D721Med (cell line): ENCODE results near the gene SMOC2.

Source experiments
- DNase-seq: peaks from one replicate; pipeline ENCODE4 v3.0.0; 2011; ENCODE audit warnings: low spot score; ENCODE audit not compliant: insufficient read length
- FAIRE-seq: peaks from 2 replicates; lab custom pipeline; 2011; peaks lifted over from hg19 to GRCh38; lab: Jason Lieb, UNC
- TF ChIP-seq, protein P1 (sequence below): IDR thresholded peaks from 2 replicates; pipeline ENCODE4 v1.5.1; 2012; ENCODE audit warnings: mild to moderate bottlenecking, control low read depth; ENCODE audit not compliant: insufficient read depth; ENCODE audit errors: missing control alignments

Gene SMOC2

GRCh38 chr6:168624948-168625347, 184.0 kb downstream of the SMOC2 start:
- TF ChIP-seq, protein P1, sequence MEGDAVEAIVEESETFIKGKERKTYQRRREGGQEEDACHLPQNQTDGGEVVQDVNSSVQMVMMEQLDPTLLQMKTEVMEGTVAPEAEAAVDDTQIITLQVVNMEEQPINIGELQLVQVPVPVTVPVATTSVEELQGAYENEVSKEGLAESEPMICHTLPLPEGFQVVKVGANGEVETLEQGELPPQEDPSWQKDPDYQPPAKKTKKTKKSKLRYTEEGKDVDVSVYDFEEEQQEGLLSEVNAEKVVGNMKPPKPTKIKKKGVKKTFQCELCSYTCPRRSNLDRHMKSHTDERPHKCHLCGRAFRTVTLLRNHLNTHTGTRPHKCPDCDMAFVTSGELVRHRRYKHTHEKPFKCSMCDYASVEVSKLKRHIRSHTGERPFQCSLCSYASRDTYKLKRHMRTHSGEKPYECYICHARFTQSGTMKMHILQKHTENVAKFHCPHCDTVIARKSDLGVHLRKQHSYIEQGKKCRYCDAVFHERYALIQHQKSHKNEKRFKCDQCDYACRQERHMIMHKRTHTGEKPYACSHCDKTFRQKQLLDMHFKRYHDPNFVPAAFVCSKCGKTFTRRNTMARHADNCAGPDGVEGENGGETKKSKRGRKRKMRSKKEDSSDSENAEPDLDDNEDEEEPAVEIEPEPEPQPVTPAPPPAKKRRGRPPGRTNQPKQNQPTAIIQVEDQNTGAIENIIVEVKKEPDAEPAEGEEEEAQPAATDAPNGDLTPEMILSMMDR, result no peak
- no peak for DNase-seq
- FAIRE-seq, result no peak

DNA sequence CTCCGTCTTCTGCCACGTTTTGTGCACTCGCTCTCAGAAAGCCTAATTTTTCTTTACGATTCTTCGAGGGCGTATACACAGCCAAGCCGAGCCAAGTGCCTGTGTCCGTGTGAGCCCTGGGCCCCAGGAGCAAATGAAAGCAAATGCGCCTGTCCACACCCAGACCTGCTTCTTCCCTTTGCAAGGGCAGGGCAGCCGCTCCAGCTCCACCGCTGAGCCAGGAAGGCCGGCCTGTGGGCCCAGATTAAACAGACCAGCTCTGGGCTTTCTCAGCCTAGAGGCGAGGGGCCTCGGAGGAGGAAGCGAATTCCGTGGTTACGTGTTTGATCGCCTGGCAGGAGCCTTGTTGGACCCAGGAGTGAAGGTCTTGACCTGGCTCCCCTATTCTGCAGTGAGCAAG, 184.6 kb downstream of the SMOC2 start:
- FAIRE-seq (no peak), DNase-seq (no peak)
- TF ChIP-seq, protein P1, result no peak

GRCh38 chr6:168626046-168626602, 185.1 kb downstream of the SMOC2 start:
- FAIRE-seq (no peak), DNase-seq (no peak)
- TF ChIP-seq, protein P1, result no peak

- DNase-seq (no peak), FAIRE-seq (no peak)
- TF ChIP-seq, protein P1, result no peak
Measured at GRCh38 chr6:168627506-168628175, 186.7 kb downstream of the SMOC2 start.

GRCh38 chr6:168628176-168628553, 187.2 kb downstream of the SMOC2 start:
- TF ChIP-seq, protein P1, result no peak
- no peak for DNase-seq

DNA sequence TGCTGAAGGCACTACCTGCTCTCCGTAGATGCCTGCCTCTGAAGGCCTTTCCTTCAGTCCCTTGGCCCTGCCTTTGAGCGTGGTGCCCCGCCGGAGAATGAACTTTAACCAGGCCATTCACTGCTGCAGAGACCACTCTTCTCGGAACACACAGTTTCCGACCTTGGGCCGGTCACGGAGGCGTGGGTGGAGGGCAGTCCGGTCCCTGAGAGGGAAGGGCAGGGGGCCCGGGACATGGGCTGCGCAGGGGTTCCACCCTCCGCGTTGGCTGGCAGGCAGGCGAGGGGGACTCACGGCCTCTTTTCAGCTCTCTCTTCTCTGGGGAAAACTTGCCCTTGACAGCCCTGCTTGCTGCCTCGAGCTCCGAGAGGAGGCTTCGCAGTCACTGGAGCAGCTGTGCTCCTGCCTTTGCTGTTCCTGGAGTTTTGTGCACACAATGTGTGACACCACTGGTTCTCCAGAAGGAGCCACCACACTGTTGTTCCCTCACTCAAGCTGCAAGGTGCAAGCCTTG, 187.8 kb downstream of the SMOC2 start:
- FAIRE-seq (no peak), DNase-seq (no peak)
- TF ChIP-seq, protein P1, result no peak

More at GRCh38 chr6:168628176-168628553, 187.2 kb downstream of the SMOC2 start:
- FAIRE-seq, result no peak

GRCh38 chr6:168631564-168631963, 190.6 kb downstream of the SMOC2 start:
- TF ChIP-seq, protein P1, result no peak
- DNase-seq (no peak), FAIRE-seq (no peak)
